HepG2 (cell line): ENCODE results near the gene ARID5B. TPM values are rescaled to one million over a fixed set of nuclear protein-coding genes. Genes with fewer than 3 reads are reported as not detected.

Experiments used
- ATAC-seq: fragments of 200-7000 bp; cut with Tn5 transposase; 3 replicates; pipeline ENCODE4 v1.9.1; 2020; ENCODE audit warnings: mild to moderate bottlenecking, moderate library complexity
- BruUV-seq: library from RNA; stranded (reverse); fragments of 400-500 nt; replicated peaks from 2 replicates; lab custom pipeline; 2021; lab: Mats Ljungman, UMichigan
- CTCF ChIA-PET: fragments of 300-600 bp; formaldehyde crosslinking; extraction: SDS; loops from one replicate; lab custom pipeline; 2021; ENCODE audit warnings: low total read pairs, inconsistent platforms, low intra/inter-chr PET ratio; lab: Yijun Ruan, JAX
- POLR2A ChIA-PET: fragments of 350-600 bp; sonication (Branson Sonifier 250); formaldehyde crosslinking; loops from one replicate; lab custom pipeline; 2020; ENCODE audit warnings: antibody characterized with exemption, inconsistent platforms; lab: Yijun Ruan, JAX
- DNase-seq: peaks from one replicate; pipeline ENCODE4 v3.0.0-alpha.2; 2015; ENCODE audit warnings: low spot score
- FAIRE-seq: peaks from 3 replicates; lab custom pipeline; 2011; peaks lifted over from hg19 to GRCh38; lab: Jason Lieb, UNC
- H2AFZ ChIP-seq: one replicate; pipeline ENCODE4 v1.6.1; 2011; ENCODE audit warnings: low read length, inconsistent platforms
- H3K27ac ChIP-seq: fragments of 300-600 bp; 3 replicates; pipeline ENCODE4 v1.8.0; 2011; ENCODE audit warnings: mixed run types, mild to moderate bottlenecking, mixed read lengths, low read length, inconsistent platforms; ENCODE audit not compliant: insufficient read depth; ENCODE audit errors: extremely low read length
- H3K27me3 ChIP-seq, 2 experiments: fragments of 200-600 bp in 1 of 2; 2 replicates in 1 of 2; 3 replicates in 1 of 2; pipeline versions ENCODE4 v1.6.0 to v1.8.0; 2011; ENCODE audit warnings: low read length in 2 of 2, mild to moderate bottlenecking in 2 of 2, moderate library complexity in 2 of 2, inconsistent platforms in 1 of 2; ENCODE audit not compliant: insufficient read depth in 2 of 2, control insufficient read depth in 1 of 2
- H3K36me3 ChIP-seq, 2 experiments: fragments of 200-600 bp in 1 of 2; replicated peaks in 1 of 2; 2 replicates in 1 of 2; 3 replicates in 1 of 2; pipeline versions ENCODE4 v1.5.1 to v1.8.0; 2011; ENCODE audit warnings: low read length in 2 of 2, inconsistent platforms in 1 of 2; ENCODE audit not compliant: insufficient read depth in 2 of 2, control insufficient read depth in 1 of 2
- H3K4me1 ChIP-seq: 2 replicates; pipeline ENCODE4 v1.5.1; 2012; ENCODE audit warnings: low read length, inconsistent platforms; ENCODE audit not compliant: insufficient read depth
- H3K4me2 ChIP-seq: 2 replicates; pipeline ENCODE4 v1.6.0; 2011; ENCODE audit warnings: low read depth, low read length, inconsistent platforms
- H3K4me3 ChIP-seq, 3 experiments: fragments of 200-600 bp in 1 of 3; sonication (generic), shearing (Covaris generic) in 1 of 3; replicated peaks in 1 of 3; 2 replicates each; pipeline ENCODE4 v1.5.1; 2011 to 2016; ENCODE audit warnings: low read length in 3 of 3, inconsistent platforms in 2 of 3, low read depth in 2 of 3, mild to moderate bottlenecking in 2 of 3, control low read depth in 1 of 3, mixed read lengths in 1 of 3; ENCODE audit not compliant: insufficient read depth in 1 of 3
- H3K79me2 ChIP-seq: one replicate; pipeline ENCODE4 v1.6.1; 2011; ENCODE audit warnings: low read length, inconsistent platforms; ENCODE audit not compliant: insufficient read depth
- H3K9ac ChIP-seq: 2 replicates; pipeline ENCODE4 v1.6.0; 2011; ENCODE audit warnings: mild to moderate bottlenecking, low read depth, low read length, inconsistent platforms; ENCODE audit not compliant: insufficient read depth
- H3K9me3 ChIP-seq: 2 replicates; pipeline ENCODE4 v1.5.1; 2012; ENCODE audit warnings: mild to moderate bottlenecking, low read length
- H4K20me1 ChIP-seq: 2 replicates; pipeline ENCODE4 v1.6.0; 2011; ENCODE audit warnings: inconsistent platforms, mild to moderate bottlenecking, low read length, moderate library complexity; ENCODE audit not compliant: insufficient read depth
- DNMT3B ChIP-seq: conservative IDR thresholded peaks from 2 replicates; pipeline ENCODE4 v1.6.1; 2016; ENCODE audit warnings: missing biosample characterization, control low read depth
- EP300 ChIP-seq, 3 experiments: sonication (generic) in 1 of 3; formaldehyde crosslinking in 1 of 3; IDR thresholded peaks; 2 replicates each; pipeline versions ENCODE4 v1.5.1 to v1.6.1; 2011 to 2020; ENCODE audit warnings: low read depth in 2 of 3, low read length in 2 of 3, borderline replicate concordance in 1 of 3, improper control_type of control experiment in 1 of 3, mild to moderate bottlenecking in 1 of 3, missing genetic modification reagents in 1 of 3, moderate library complexity in 1 of 3
- LCORL ChIP-seq, 2 experiments: fragments of 450-650 bp in 1 of 2; sonication (generic) in 1 of 2; formaldehyde crosslinking in 1 of 2; IDR thresholded peaks; 2 replicates each; pipeline versions ENCODE4 v1.5.0 to v1.6.1; 2017 to 2020; ENCODE audit warnings: antibody characterized with exemption in 1 of 2, missing genetic modification reagents in 1 of 2
- MXD1 ChIP-seq: sonication (generic); formaldehyde crosslinking; IDR thresholded peaks from 2 replicates; pipeline ENCODE4 v1.4.0; 2020; ENCODE audit warnings: mild to moderate bottlenecking, missing genetic modification reagents
- MYNN ChIP-seq: sonication (generic); formaldehyde crosslinking; IDR thresholded peaks from 2 replicates; pipeline ENCODE4 v1.4.0; 2020; ENCODE audit warnings: mild to moderate bottlenecking, low read depth, missing genetic modification reagents
- POGZ ChIP-seq: sonication (generic); formaldehyde crosslinking; IDR thresholded peaks from 2 replicates; pipeline ENCODE4 v1.4.0; 2020; ENCODE audit warnings: mild to moderate bottlenecking, missing genetic modification reagents
- REL ChIP-seq: sonication (generic); formaldehyde crosslinking; conservative IDR thresholded peaks from 2 replicates; pipeline ENCODE4 v1.8.0; 2022; ENCODE audit warnings: mild to moderate bottlenecking, missing genetic modification reagents, moderate library complexity
- SRSF1 ChIP-seq: fragments of 200-400 bp; formaldehyde crosslinking; optimal IDR thresholded peaks from 2 replicates; pipeline ENCODE3; 2017; ENCODE audit warnings: mild to moderate bottlenecking, low read depth, low read length, moderate library complexity
- THAP9 ChIP-seq: sonication (generic); formaldehyde crosslinking; IDR thresholded peaks from 2 replicates; pipeline ENCODE4; 2020; ENCODE audit warnings: missing genetic modification reagents, mild to moderate bottlenecking, borderline replicate concordance
- U2AF2 ChIP-seq: fragments of 200-400 bp; formaldehyde crosslinking; IDR thresholded peaks from 2 replicates; pipeline ENCODE4 v1.6.1; 2017; ENCODE audit warnings: low read depth, mild to moderate bottlenecking, low read length
- ZNF282 ChIP-seq: fragments of 450-650 bp; IDR thresholded peaks from 2 replicates; pipeline ENCODE4 v1.6.1; 2018; ENCODE audit not compliant: partially characterized antibody
- ZNF556 ChIP-seq: sonication (generic); formaldehyde crosslinking; IDR thresholded peaks from 2 replicates; pipeline ENCODE4 v1.4.0; 2020; ENCODE audit warnings: mild to moderate bottlenecking, missing genetic modification reagents, borderline replicate concordance
- WGBS: methylation state at CpG from one replicate; pipeline ENCODE4 v1.1.6; 2017; ENCODE audit warnings: low lambda C conversion rate; 5-methylcytosine and 5-hydroxymethylcytosine counted together
- in situ Hi-C: cut with HindIII; loops from 2 replicates; pipeline ENCODE4 v1.10.0; 2017; ENCODE audit warnings: low pct_unique_long_range_greater_than_20kb; ENCODE audit not compliant: extremely low pct_ligation_motif_present
- intact Hi-C: fragments of 100-400 bp; cut with micrococcal nuclease; formaldehyde crosslinking; loops from one replicate; pipeline ENCODE4 v1.10.0; 2022; ENCODE audit not compliant: unreplicated experiment
- polyA plus RNA-seq, 8 experiments: library from polyadenylated mRNA; depleted of rRNA in 3 of 8; stranded (reverse) in 7 of 8; unstranded in 1 of 8; fragments of >200 nt; fragmentation: Illumina TruSeq in 4 of 8; extraction: Trizol in 4 of 8; gene quantifications; 2 replicates each; pipeline versions ENCODE4 v1.2.1 to v1.2.3, GENCODE V29; 2011 to 2016; ENCODE audit warnings: low read depth in 4 of 8, missing spikeins in 1 of 8, mixed read lengths in 1 of 8; ENCODE audit not compliant: insufficient read depth in 1 of 8
- total RNA-seq, 5 experiments: library from RNA; depleted of rRNA; stranded (reverse); fragments of >200 nt; fragmentation: Illumina TruSeq; extraction: Trizol; gene quantifications; 2 replicates each; pipeline ENCODE4 v1.2.3, GENCODE V29; 2016; ENCODE audit warnings: low read depth in 1 of 5

The ARID5B gene
- total and polyA plus RNA-seq, 2 of the 13 experiments (the other 11 are each of a cell fraction or from before 2014, with no cell fraction given), result 6.2 to 21.1 TPM

- Histone ChIP-seq H3K36me3 (peaks cover 3 to 5% of the 10 kb centered on the region in 2 experiments; a peak in 4 of 5 replicates), H3K4me3 (no peak overlapping the region), H3K9me3 (no peaks in the 10 kb centered on the region), H3K27me3 (no peaks in the 10 kb centered on the region), H3K27ac (no peak overlapping the region), H3K4me1 (peaks cover 25% of the 10 kb centered on the region), H3K9ac (no peak overlapping the region), H3K79me2 (no peaks in the 10 kb centered on the region), H3K4me2 (no peak overlapping the region), H4K20me1 (no peaks in the 10 kb centered on the region), H2AFZ (no peak overlapping the region)
- FAIRE-seq, result no peak
- in situ Hi-C loops (no loop called here), intact Hi-C loops (no loop called here)
- BruUV-seq, result no TSS peak
- ChIA-PET CTCF (no interaction called here), POLR2A (interaction anchor here (1.6 kb wide), 1 partner anchor 55 kb away, joined by 4 read pairs; no protein-coding TSS in a partner anchor)
- no peak for ATAC-seq
- no peak for DNase-seq
- WGBS, result 96% methylated on average over 7 of the region's 7 CpGs
- TF ChIP-seq ZNF556 (no peak), REL (CRISPR knock-in tag) (no peak), MYNN (CRISPR knock-in tag) (no peak), U2AF2 (no peak), MXD1 (no peak), EP300 (IDR thresholded peaks at IDR 0.05; ENCODE audit: low read depth in 2 of 2, low read length in 2 of 2) (no peak), EP300 (CRISPR knock-in tag; IDR thresholded peaks at IDR 0.05; ENCODE audit: borderline replicate concordance) (no peak), ZNF282 (no peak), DNMT3B (CRISPR knock-in tag) (no peak), POGZ (no peak), SRSF1 (no peak), THAP9 (CRISPR knock-in tag) (no peak), LCORL (IDR thresholded peaks at IDR 0.05) (no peak), LCORL (CRISPR knock-in tag; IDR thresholded peaks at IDR 0.05) (no peak)
Measured at GRCh38 chr10:61994405-61995219, 93.1 kb downstream of the ARID5B start.
